Measurements from ENCODE around the gene RPS6KC1.
"Not testable (repeated sequence)": the region's sequence is repeated elsewhere in the genome, so short reads cannot be mapped to it uniquely, and the experiment has no call there.

RPS6KC1 gene

GRCh38 chr1:213057264-213058059 is 6.4 kb downstream of the RPS6KC1 start:
- DNase-seq = no peak

- DNase-seq = no peak
Measured at GRCh38 chr1:213060836-213061235, 9.8 kb downstream of the RPS6KC1 start.

GRCh38 chr1:213061263-213061662 is 10.2 kb downstream of the RPS6KC1 start:
- DNase-seq = no peak

- no peak for DNase-seq
Measured at GRCh38 chr1:213065800-213066199, 14.8 kb downstream of the RPS6KC1 start.

- DNase-seq = no peak
Measured at GRCh38 chr1:213066363-213066762, 15.3 kb downstream of the RPS6KC1 start.

GRCh38 chr1:213067352-213067751 is 16.3 kb downstream of the RPS6KC1 start:
- no peak for DNase-seq

- DNase-seq = no peak
Measured at GRCh38 chr1:213070406-213070805, 19.4 kb downstream of the RPS6KC1 start.

GRCh38 chr1:213075725-213076124 is 24.7 kb downstream of the RPS6KC1 start:
- no peak for DNase-seq

GRCh38 chr1:213082420-213083111 is 31.5 kb downstream of the RPS6KC1 start:
- DNase-seq = no peak

- DNase-seq = no peak
Measured at GRCh38 chr1:213083112-213083445, 32.0 kb downstream of the RPS6KC1 start.

- no peak for DNase-seq
Measured at GRCh38 chr1:213087911-213088310, 36.9 kb downstream of the RPS6KC1 start.

- no peak for DNase-seq
Measured at GRCh38 chr1:213089924-213090677, 39.1 kb downstream of the RPS6KC1 start.

GRCh38 chr1:213094446-213094845 is 43.4 kb downstream of the RPS6KC1 start:
- DNase-seq = no peak

GRCh38 chr1:213095467-213095866 is 44.4 kb downstream of the RPS6KC1 start:
- no peak for DNase-seq

- no peak for DNase-seq
Measured at GRCh38 chr1:213099682-213100399, 48.8 kb downstream of the RPS6KC1 start.

GRCh38 chr1:213100565-213100964 is 49.5 kb downstream of the RPS6KC1 start:
- not testable (repeated sequence) for DNase-seq

GRCh38 chr1:213103377-213104306 is 52.6 kb downstream of the RPS6KC1 start:
- DNase-seq = no peak

- DNase-seq = no peak
Measured at GRCh38 chr1:213104604-213105003, 53.6 kb downstream of the RPS6KC1 start.

- DNase-seq = no peak
Measured at GRCh38 chr1:213106298-213106697, 55.3 kb downstream of the RPS6KC1 start.

GRCh38 chr1:213107613-213108012 is 56.6 kb downstream of the RPS6KC1 start:
- no peak for DNase-seq

- DNase-seq = no peak
Measured at GRCh38 chr1:213110349-213111300, 59.6 kb downstream of the RPS6KC1 start.

Data from 8988T (cell line).